ENCODE measurements around the gene PFKL.

PFKL gene

GRCh38 chr21:44314128-44314527, 14.3 kb downstream of the PFKL start:
- DNase-seq (ENCODE audit: low spot score), result no peak

GRCh38 chr21:44314561-44314960, 14.7 kb downstream of the PFKL start:
- no peak for DNase-seq (ENCODE audit: low spot score)

- DNase-seq (ENCODE audit: low spot score), result no peak
Observed at GRCh38 chr21:44315691-44316203, 15.9 kb downstream of the PFKL start.

- DNase-seq (ENCODE audit: low spot score), result no peak
Observed at GRCh38 chr21:44316277-44316900, 16.5 kb downstream of the PFKL start.

- DNase-seq (ENCODE audit: low spot score), result no peak
Observed at GRCh38 chr21:44317241-44317782, 17.5 kb downstream of the PFKL start.

GRCh38 chr21:44317871-44318270, 18.0 kb downstream of the PFKL start:
- DNase-seq (ENCODE audit: low spot score), result no peak

- DNase-seq (ENCODE audit: low spot score), result no peak
Observed at GRCh38 chr21:44318489-44319285, 18.8 kb downstream of the PFKL start.

GRCh38 chr21:44319407-44320065, 19.7 kb downstream of the PFKL start:
- DNase-seq (ENCODE audit: low spot score), result no peak

GRCh38 chr21:44320847-44321246, 21.0 kb downstream of the PFKL start:
- DNase-seq (ENCODE audit: low spot score), result no peak

- DNase-seq (ENCODE audit: low spot score), result no peak
Observed at GRCh38 chr21:44321846-44322450, 22.1 kb downstream of the PFKL start.

GRCh38 chr21:44322621-44323325, 22.9 kb downstream of the PFKL start:
- no peak for DNase-seq (ENCODE audit: low spot score)

GRCh38 chr21:44323591-44323990, 23.7 kb downstream of the PFKL start:
- DNase-seq (ENCODE audit: low spot score), result no peak

- no peak for DNase-seq (ENCODE audit: low spot score)
Observed at GRCh38 chr21:44324106-44324853, 24.4 kb downstream of the PFKL start.

GRCh38 chr21:44324854-44325107, 24.9 kb downstream of the PFKL start:
- no peak for DNase-seq (ENCODE audit: low spot score)

- DNase-seq (ENCODE audit: low spot score), result no peak
Observed at GRCh38 chr21:44325386-44326271, 25.8 kb downstream of the PFKL start.

GRCh38 chr21:44326272-44326647, 26.4 kb downstream of the PFKL start:
- DNase-seq (ENCODE audit: low spot score), result no peak

GRCh38 chr21:44326716-44327602, 27.1 kb downstream of the PFKL start:
- no peak for DNase-seq (ENCODE audit: low spot score)

GRCh38 chr21:44327603-44327974, 27.7 kb downstream of the PFKL start:
- DNase-seq (ENCODE audit: low spot score), result no peak

GRCh38 chr21:44328242-44328895, 28.5 kb downstream of the PFKL start:
- DNase-seq (ENCODE audit: low spot score), result no peak
